Hematopoietic multipotent progenitor cell treated with erythropoietin and hydrocortisone succinate and interleukin-3 and kit ligand, for 6 days (in vitro differentiated cells): ENCODE measurements around the gene ARL13B.
A peak's percentile ranks its signal among the peaks of the same experiment; 100 is the strongest.
"Not testable (repeated sequence)": the region's sequence is repeated elsewhere in the genome, so short reads cannot be mapped to it uniquely, and the experiment has no call there.

Experiments
- DNase-seq: peaks from one replicate; pipeline ENCODE4 v3.0.0-alpha.2; 2015

The ARL13B gene

GRCh38 chr3:93979850-93980676 lies at the start of gene ARL13B:
ARL13B (plus strand) TSS chr3:93980155; CDS start chr3:93980424, 269 bp downstream.
- peak; percentile 100 for DNase-seq

- no peak for DNase-seq
These were observed 48.2 kb upstream of the ARL13B start for GRCh38 chr3:93931597-93932229.

- no peak for DNase-seq
These were observed 45.4 kb upstream of the ARL13B start for GRCh38 chr3:93934366-93935046.

- no peak for DNase-seq
These were observed 43.4 kb upstream of the ARL13B start for GRCh38 chr3:93936549-93936948.

GRCh38 chr3:93937485-93937884 lies 42.5 kb upstream of the ARL13B start:
- not testable (repeated sequence) for DNase-seq

GRCh38 chr3:93949958-93950357 lies 30.0 kb upstream of the ARL13B start:
- DNase-seq, result not testable (repeated sequence)

GRCh38 chr3:93961026-93961425 lies 18.9 kb upstream of the ARL13B start:
- no peak for DNase-seq

- no peak for DNase-seq
These were observed 18.5 kb upstream of the ARL13B start for GRCh38 chr3:93961489-93961888.

- no peak for DNase-seq
These were observed 17.2 kb upstream of the ARL13B start for GRCh38 chr3:93962798-93963197.

- DNase-seq, result not testable (repeated sequence)
These were observed 14.8 kb upstream of the ARL13B start for GRCh38 chr3:93965106-93965505.

- peak; percentile 35 for DNase-seq
These were observed 10.5 kb upstream of the ARL13B start for GRCh38 chr3:93969443-93969842.

- peak; percentile 82 for DNase-seq
These were observed 10.0 kb upstream of the ARL13B start for GRCh38 chr3:93969997-93970396.

- DNase-seq, result peak; percentile 92
These were observed 6.5 kb upstream of the ARL13B start, which contains the start of gene PROS1 for GRCh38 chr3:93973131-93974126. PROS1 (minus strand) TSS chr3:93973896; CDS start chr3:93973749, 147 bp downstream.

- DNase-seq, result no peak
These were observed 1.7 kb downstream of the ARL13B start for GRCh38 chr3:93981649-93982048.

GRCh38 chr3:93983408-93983807 lies 3.5 kb downstream of the ARL13B start:
- DNase-seq, result no peak

- no peak for DNase-seq
These were observed 4.7 kb downstream of the ARL13B start for GRCh38 chr3:93984618-93985017.

GRCh38 chr3:93988283-93988682 lies 8.3 kb downstream of the ARL13B start:
- DNase-seq, result no peak

GRCh38 chr3:93988764-93989163 lies 8.8 kb downstream of the ARL13B start:
- no peak for DNase-seq

GRCh38 chr3:93989241-93989640 lies 9.3 kb downstream of the ARL13B start:
- DNase-seq, result no peak

GRCh38 chr3:93991631-93992030 lies 11.7 kb downstream of the ARL13B start:
- DNase-seq, result no peak

GRCh38 chr3:93992207-93992606 lies 12.3 kb downstream of the ARL13B start:
- DNase-seq, result no peak

GRCh38 chr3:93994056-93994455 lies 14.1 kb downstream of the ARL13B start:
- DNase-seq, result no peak
